ENCODE results near the gene PYY.

PYY gene

DNA sequence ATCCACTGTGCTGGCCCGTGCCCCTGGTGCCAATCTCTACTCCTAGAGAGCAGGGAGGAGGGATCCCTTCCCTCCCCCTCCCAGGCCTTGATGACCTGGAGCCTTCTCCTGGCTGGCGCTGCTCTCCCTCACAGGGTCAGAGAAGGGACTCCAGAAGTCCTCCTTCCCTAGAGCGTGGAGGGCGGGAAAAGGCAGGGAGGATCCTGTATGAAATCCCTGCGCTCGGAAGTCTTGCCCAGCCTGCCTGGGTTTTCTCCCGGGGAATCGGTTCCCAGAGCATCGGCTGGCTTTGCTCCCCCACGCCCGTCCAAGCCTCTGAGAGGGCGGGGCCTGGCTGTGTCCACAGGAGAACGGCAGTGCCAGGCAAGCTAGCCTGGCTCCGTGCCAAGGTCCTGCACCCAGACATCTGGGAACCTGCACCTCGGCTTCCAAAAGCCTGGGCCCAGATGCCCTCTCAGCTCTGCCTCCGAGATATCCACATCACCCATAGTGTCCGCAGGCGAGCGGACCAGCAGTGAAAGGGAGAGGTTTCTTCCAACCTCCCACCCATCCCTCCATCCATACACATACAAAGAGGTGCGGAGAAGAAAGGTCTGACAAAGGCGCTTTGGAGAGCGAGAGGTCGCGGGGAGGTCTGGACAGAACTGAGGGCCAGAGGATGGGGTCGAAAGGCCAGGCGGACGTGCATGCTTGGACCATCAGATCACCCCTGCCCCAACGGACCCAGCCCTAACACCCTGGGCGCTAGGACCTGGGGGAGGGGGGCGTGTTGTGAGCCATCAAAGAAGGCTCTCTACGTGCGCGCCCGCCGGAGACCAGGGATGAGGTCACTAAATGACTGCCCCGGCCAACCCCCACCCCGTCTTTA is 47.5 kb downstream of the PYY start:
- no peak for TF ChIP-seq REST (IDR thresholded peaks at IDR 0.05; ENCODE audit: insufficient replicate concordance, low read depth)
- Histone ChIP-seq H3K4me3 (replicated peaks; ENCODE audit: insufficient read depth, low read length) (no peak overlapping the region), H3K27me3 (ENCODE audit: insufficient read depth, poor library complexity, severe bottlenecking) (peaks cover 55% of the 10 kb centered on the region), H3K27ac (replicated peaks) (no peak overlapping the region)
- DNase-seq (ENCODE audit: low read depth in 1 of 2, low spot score in 1 of 2): no peak

GRCh38 chr17:43905400-43905984 is 48.2 kb downstream of the PYY start:
- TF ChIP-seq CTCF (IDR thresholded peaks at IDR 0.05; ENCODE audit: insufficient read depth, low read length) (no peak), POLR2AphosphoS5 (IDR thresholded peaks at IDR 0.05; ENCODE audit: low read depth) (no peak), REST (IDR thresholded peaks at IDR 0.05; ENCODE audit: insufficient replicate concordance, low read depth) (no peak), GABPA (IDR thresholded peaks at IDR 0.05; ENCODE audit: low read depth) (no peak), SPI1 (IDR thresholded peaks at IDR 0.05; ENCODE audit: borderline replicate concordance, low read depth) (no peak)
- H3K27me3 ChIP-seq (ENCODE audit: insufficient read depth, poor library complexity, severe bottlenecking): peaks cover 62% of the 10 kb centered on the region
- DNase-seq (ENCODE audit: low read depth in 1 of 2, low spot score in 1 of 2): no peak
- no peak overlapping the region for H3K27ac ChIP-seq (replicated peaks)
- no peak overlapping the region for H3K4me3 ChIP-seq (replicated peaks; ENCODE audit: insufficient read depth, low read length)

Data from HL-60 (cell line).